Subcutaneous adipose tissue (tissue), 4 donors: ENCODE data around the gene EZR. TPM values are rescaled to one million over a fixed set of nuclear protein-coding genes. Genes with fewer than 3 reads are reported as not detected.

ENCODE experiments used
- CTCF ChIP-seq: fragments of 450-650 bp; IDR thresholded peaks from one replicate; pipeline ENCODE4 v1.5.1; 2016; ENCODE audit warnings: low read depth, mild to moderate bottlenecking, control low read depth, antibody characterized with exemption, moderate library complexity
- total RNA-seq, 4 donors: library from RNA; depleted of rRNA; stranded (reverse); fragments of >200 nt; gene quantifications; one replicate each; pipeline ENCODE4 v1.1.0, GENCODE V29; 2016

Gene EZR
- total RNA-seq, 4 donors from 2014 or later: 28.6 to 40.3 (median 33.7) TPM

GRCh38 chr6:158839796-158840195 is 20.6 kb upstream of the EZR start:
- no peak for TF ChIP-seq CTCF

DNA sequence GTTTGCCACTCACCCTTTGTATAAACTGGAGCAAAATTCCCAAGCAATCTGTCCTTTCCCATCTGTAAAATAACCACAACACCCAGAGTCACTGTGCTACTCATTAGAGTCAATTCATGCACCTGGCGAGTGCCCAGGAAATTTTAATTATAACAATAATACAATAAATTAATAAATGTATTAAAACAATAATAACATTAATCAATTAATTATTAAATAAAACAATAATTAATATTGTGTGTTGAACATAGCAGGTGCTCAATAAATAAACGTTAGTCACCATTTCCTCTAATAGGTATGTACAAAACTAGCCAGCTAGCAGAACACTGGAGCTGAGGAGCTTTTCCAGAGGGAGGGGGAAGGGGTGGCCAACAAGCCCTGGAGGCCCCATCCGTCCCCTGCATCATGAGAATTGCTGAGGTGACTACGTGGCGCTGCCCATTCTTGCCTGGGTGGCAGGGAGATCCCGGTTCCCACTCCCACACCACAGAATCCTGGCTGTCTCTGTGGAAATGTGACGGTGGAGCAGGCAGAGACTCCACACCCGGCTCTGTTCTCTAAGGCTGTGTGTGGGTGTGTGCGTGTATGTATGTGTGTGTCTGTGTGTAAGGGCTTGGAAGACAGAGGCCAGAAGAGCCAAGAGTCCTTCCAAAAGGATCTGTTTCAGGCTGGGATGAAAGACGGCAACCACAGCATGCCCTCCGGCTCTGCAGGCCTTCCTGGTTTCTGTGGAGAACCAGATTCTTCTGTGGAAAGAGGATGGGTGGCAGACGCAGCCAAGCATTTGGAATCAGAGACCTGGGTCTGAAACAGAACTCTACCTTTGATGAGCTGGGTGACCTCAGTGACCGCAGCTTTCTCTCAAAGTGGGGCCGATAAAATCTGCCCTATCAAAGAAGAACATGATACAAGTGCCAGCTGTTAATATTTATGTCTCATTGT is 18.8 kb upstream of the EZR start:
- TF ChIP-seq CTCF: no peak

DNA sequence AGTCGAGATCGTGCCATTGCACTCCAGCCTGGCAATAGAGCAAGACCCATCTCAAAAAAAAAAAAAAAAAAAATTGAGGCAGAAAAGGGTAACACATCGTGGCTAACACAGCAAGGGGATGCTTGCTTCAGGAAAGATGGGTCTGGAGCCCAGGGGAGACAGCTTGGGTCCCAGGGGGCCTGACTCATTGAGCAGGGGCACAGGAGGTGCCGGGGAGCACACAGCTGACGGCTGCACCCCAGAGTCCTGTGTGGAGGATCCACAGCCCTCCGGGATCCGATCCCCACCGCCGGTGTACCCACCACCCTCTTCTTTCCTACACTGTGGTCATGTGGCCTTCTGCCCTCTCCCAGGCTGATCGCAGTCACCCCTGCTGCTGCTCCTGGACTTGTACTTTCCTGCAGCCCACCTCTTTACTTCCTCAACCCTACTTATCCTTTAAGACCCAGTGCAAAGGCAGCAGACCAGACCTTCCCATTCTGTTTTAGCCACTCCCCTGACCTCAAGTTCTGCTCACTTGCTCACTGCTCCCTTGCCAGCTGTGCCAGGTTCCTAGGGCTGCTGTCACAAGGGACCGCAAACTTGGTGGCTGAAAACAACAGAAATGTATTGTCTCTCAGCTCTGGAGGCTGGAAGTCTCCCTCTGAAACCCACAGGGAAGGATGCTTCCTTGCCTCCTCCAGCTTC is 17.6 kb upstream of the EZR start:
- TF ChIP-seq CTCF: no peak

DNA sequence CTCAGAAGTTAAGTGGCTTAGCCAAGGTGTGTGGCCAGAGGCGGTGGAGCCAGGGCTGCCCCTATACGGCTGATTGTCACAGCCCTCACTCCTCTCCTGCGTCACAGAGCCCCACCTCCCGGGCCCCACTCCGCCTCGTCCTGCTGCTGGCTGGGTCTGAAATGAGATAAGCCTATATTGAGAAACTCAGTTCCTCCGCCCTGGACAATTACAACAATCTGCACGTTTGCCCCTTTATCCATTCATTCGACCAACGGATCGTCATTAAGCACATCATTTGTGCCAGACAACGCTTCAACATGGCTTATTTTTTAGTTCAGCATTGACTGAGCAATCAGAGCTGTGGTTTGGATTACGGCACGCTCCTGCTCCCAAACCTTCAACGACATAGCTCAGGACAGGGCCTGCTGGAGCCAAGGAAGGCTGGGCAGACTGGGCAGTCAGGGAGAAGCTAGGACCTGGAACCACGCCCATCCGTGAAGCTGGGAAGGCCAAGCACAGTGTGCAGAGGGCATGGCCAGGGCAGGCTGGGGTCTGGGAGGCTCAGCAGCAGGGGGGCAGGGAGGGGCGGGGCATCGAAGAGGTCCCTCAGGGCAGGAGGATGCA is 16.6 kb upstream of the EZR start:
- TF ChIP-seq CTCF: no peak

DNA sequence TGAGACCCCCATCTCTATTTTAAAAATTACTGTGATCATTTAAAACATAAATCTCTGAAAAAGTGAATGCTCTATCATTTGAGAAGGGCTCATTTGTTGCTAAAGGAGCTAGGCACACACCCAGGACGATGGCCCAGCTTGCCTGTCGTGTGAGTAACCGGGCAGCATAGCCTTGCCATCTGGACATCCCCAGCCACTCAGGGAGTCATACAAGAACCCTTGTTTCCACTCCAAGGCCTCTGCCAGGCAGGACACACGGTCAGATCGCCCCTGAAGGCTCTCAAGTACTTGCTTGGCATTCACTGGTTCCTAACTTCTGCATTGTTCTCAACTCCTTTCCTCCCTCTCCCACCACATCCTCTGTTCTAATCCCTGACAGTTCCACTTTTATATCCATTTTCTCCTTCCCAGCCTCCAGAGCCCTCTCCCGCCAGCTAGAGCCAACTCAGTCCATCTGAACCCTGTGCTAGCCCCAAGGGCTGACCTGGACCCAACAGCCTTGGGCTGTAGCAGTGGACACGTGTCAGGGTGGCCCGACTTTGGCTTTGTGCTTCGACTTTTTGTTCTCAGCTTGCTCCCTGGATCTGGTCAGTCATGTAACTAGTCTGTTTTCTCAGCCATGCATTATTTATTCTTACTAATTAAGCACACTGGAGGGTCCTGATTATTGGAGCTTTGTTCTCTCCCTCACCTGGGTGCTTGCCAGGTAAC is 15.7 kb upstream of the EZR start:
- no peak for TF ChIP-seq CTCF

DNA sequence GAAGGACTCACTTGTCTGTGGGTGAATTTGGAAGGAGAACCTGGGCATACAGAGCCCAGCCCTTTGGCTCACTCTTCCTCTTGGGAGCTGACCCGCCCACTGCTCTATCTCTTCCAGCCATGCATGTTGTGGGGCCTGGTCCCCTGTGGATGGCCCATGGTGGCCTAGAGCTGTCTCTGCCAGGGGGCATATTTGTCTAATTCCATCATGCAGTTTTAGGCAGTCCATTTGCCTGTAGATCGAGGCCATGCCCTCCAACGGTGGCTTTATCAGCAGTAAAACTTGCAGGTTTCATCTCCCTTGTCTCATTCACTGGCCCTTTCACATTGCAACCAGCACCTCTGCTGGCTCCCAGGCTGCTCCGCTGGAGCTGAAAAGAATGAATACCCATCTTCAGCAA is 12.9 kb upstream of the EZR start:
- TF ChIP-seq CTCF: no peak
